Measurements from ENCODE around the gene ACAP3. TPM values are rescaled to one million over a fixed set of nuclear protein-coding genes. Genes with fewer than 3 reads are reported as not detected.
A peak's percentile ranks its signal among the peaks of the same experiment; 100 is the strongest.

The ACAP3 gene
- polyA plus RNA-seq, 2 of the 4 experiments (the other 2 are of a cell fraction): 6.6 to 24.2 TPM

- Histone ChIP-seq H3K9me3 (no peaks in the 10 kb centered on the region), H3K4me2 (peak overlapping the region; percentile 61), H3K4me3 (no peak overlapping the region), H3K27ac (no peak overlapping the region), H3K4me1 (peaks cover 20% of the 10 kb centered on the region)
- FAIRE-seq: no peak
- ChIA-PET POLR2A (no interaction called here), CTCF (interaction anchor here (1.0 kb wide), 1 partner anchor 303 kb away, joined by 3 read pairs; the partner anchor contains the start of gene AGRN)
- no peak for DNase-seq (ENCODE audit: low read depth in 1 of 2, low spot score in 1 of 2)
- TF ChIP-seq TFCP2L1 (CRISPR knock-in tag; IDR thresholded peaks at IDR 0.05) (no peak), CTCF (IDR thresholded peaks at IDR 0.05) (no peak), FOXS1 (CRISPR knock-in tag; IDR thresholded peaks at IDR 0.05) (no peak), HOXB13 (CRISPR knock-in tag; IDR thresholded peaks at IDR 0.05; ENCODE audit: low read depth) (no peak)
- 87% methylated on average over 2 of the region's 10 CpGs for WGBS (ENCODE audit: missing lambda C conversion rate)
- ATAC-seq: no peak
Measured at GRCh38 chr1:1322952-1323351, 15.2 kb upstream of the ACAP3 start.

- peaks cover 25% of the 10 kb centered on the region for H3K4me1 ChIP-seq
- FAIRE-seq: no peak
- WGBS (ENCODE audit: missing lambda C conversion rate): 93% methylated on average over 2 of the region's 14 CpGs
- H3K4me3 ChIP-seq: no peak overlapping the region
- DNase-seq (ENCODE audit: low read depth in 1 of 2, low spot score in 1 of 2): no peak
- H3K4me2 ChIP-seq: no peak overlapping the region
- ChIA-PET POLR2A (no interaction called here), CTCF (no interaction called here)
- no peak overlapping the region for H3K27ac ChIP-seq
- ATAC-seq: no peak
- TF ChIP-seq FOSL2 (IDR thresholded peaks at IDR 0.05) (no peak), FOSL2 (CRISPR knock-in tag; IDR thresholded peaks at IDR 0.05) (no peak), PHF8 (IDR thresholded peaks at IDR 0.05; ENCODE audit: borderline replicate concordance, low read depth) (no peak), ZNF302 (CRISPR knock-in tag; IDR thresholded peaks at IDR 0.05) (no peak), ELK1 (IDR thresholded peaks at IDR 0.05; ENCODE audit: low read depth, low read length) (no peak), REST (IDR thresholded peaks at IDR 0.05) (no peak), RCOR1 (IDR thresholded peaks at IDR 0.05; ENCODE audit: low read depth, low read length) (no peak), EHF (CRISPR knock-in tag; IDR thresholded peaks at IDR 0.05) (no peak), MAFK (IDR thresholded peaks at IDR 0.05; ENCODE audit: partially characterized antibody) (no peak), FOSB (CRISPR knock-in tag; IDR thresholded peaks at IDR 0.05) (no peak), POLR2A (IDR thresholded peaks at IDR 0.05; ENCODE audit: low read length) (no peak), RAD21 (conservative IDR thresholded peaks at IDR 0.05 in 1 of 2, IDR thresholded peaks at IDR 0.05 in 1 of 2) (no peak), HEYL (CRISPR knock-in tag; IDR thresholded peaks at IDR 0.05) (no peak), KDM5A (IDR thresholded peaks at IDR 0.05) (no peak), USF2 (IDR thresholded peaks at IDR 0.05) (no peak)
- no peaks in the 10 kb centered on the region for H3K9me3 ChIP-seq
Measured at GRCh38 chr1:1322418-1322817, 14.7 kb upstream of the ACAP3 start.
